Measurements from ENCODE around the gene DCAF15.

GRCh38 chr19:13992025-13992424 lies 39.7 kb downstream of the DCAF15 start:
- TF ChIP-seq, protein P1, sequence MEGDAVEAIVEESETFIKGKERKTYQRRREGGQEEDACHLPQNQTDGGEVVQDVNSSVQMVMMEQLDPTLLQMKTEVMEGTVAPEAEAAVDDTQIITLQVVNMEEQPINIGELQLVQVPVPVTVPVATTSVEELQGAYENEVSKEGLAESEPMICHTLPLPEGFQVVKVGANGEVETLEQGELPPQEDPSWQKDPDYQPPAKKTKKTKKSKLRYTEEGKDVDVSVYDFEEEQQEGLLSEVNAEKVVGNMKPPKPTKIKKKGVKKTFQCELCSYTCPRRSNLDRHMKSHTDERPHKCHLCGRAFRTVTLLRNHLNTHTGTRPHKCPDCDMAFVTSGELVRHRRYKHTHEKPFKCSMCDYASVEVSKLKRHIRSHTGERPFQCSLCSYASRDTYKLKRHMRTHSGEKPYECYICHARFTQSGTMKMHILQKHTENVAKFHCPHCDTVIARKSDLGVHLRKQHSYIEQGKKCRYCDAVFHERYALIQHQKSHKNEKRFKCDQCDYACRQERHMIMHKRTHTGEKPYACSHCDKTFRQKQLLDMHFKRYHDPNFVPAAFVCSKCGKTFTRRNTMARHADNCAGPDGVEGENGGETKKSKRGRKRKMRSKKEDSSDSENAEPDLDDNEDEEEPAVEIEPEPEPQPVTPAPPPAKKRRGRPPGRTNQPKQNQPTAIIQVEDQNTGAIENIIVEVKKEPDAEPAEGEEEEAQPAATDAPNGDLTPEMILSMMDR (IDR thresholded peaks at IDR 0.05), result no peak
- TF ChIP-seq POLR2A (IDR thresholded peaks at IDR 0.05), result no peak
